ENCODE data around the gene INMT.

INMT gene

DNA sequence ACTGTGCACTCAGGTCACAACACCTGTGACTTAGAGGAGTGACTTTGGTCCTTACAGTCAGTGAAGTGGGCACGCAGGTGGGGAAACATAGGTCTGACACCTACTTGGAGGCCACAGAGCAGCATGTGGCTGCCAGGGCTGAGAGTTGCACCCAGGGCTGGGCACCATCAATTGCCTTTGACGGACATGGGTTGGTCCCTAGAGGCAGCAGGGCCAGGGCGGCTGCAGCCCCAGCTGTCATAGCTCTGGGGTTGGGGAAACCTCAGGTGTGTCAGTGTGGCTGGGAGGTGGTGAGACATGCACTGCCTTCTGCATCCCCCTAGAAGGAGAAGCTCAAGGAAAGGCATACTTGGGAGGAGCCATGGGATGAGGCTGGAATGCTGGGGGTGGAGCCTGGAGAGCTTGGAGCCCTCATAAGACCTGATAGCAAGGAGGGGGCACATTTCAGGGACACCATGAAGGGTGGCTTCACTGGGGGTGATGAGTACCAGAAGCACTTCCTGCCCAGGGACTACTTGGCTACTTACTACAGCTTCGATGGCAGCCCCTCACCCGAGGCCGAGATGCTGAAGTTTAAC lies at the start of gene INMT:
TSS of gene INMT (plus strand) at position 440 of the 578 bp plus-strand sequence. CDS start at position 456, 16 bp downstream.
- Histone ChIP-seq H3F3A (ENCODE audit: low read depth) (no peaks in the 10 kb centered on the region), H3K4me1 (ENCODE audit: insufficient read depth, low read length, poor library complexity, severe bottlenecking) (no peaks in the 10 kb centered on the region), H2AFZ (ENCODE audit: low read length) (no peak within 1 kb of the TSS), H4K20me1 (ENCODE audit: insufficient read depth, low read length, poor library complexity, severe bottlenecking) (no peaks in the 10 kb centered on the region), H3K9ac (ENCODE audit: low read depth, low read length, poor library complexity, severe bottlenecking) (no peak within 1 kb of the TSS), H3K36me3 (ENCODE audit: insufficient read depth, low read length) (no peaks in the 10 kb centered on the region), H3K4me2 (ENCODE audit: low read depth, low read length, poor library complexity, severe bottlenecking) (no peak within 1 kb of the TSS), H3K9me2 (replicated peaks; ENCODE audit: low read depth, low read length) (no peaks in the 10 kb centered on the region), H3K9me3 (ENCODE audit: insufficient read depth, low read depth, low read length) (no peaks in the 10 kb centered on the region), H3K79me2 (ENCODE audit: insufficient read depth, low read length) (no peaks in the 10 kb centered on the region), H3K27me3 (ENCODE audit: insufficient read depth, low read length, poor library complexity, severe bottlenecking) (no peaks in the 10 kb centered on the region), H3K4me3 (ENCODE audit: low read length, poor library complexity, severe bottlenecking) (no peak within 1 kb of the TSS)
- TF ChIP-seq CTCF (conservative IDR thresholded peaks at IDR 0.05; ENCODE audit: low read length) = no peak
- no peak for TF ChIP-seq EZH2phosphoT487 (IDR thresholded peaks at IDR 0.05; ENCODE audit: borderline replicate concordance)

DNA sequence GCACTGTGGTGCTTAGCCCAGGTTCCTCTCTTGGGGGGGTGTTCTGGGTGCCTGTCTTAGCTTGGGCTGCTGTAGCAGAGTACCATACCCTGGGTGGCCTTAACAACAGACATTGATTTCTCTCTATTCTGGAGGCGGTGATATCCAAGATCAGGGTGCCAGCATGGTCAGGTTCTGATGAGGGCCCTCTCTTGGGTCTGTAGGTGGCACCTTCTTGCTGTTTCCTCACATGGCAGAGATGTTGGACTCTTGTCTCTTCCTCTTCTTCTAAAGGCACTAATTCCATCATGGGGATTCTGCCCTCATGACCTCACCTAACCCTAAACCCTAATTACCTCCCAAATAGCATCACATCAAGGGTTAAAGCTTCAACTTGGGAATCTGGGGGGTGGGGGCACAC lies 49.7 kb upstream of the INMT start:
- Histone ChIP-seq H3K4me2 (ENCODE audit: low read depth, low read length, poor library complexity, severe bottlenecking) (no peak overlapping the region), H3K27me3 (ENCODE audit: insufficient read depth, low read length, poor library complexity, severe bottlenecking) (no peaks in the 10 kb centered on the region), H2AFZ (ENCODE audit: low read length) (peak overlapping the region; percentile 63; the same call in 1 of the 2 replicates), H3F3A (ENCODE audit: low read depth) (no peaks in the 10 kb centered on the region), H3K79me2 (ENCODE audit: insufficient read depth, low read length) (no peaks in the 10 kb centered on the region), H4K20me1 (ENCODE audit: insufficient read depth, low read length, poor library complexity, severe bottlenecking) (no peaks in the 10 kb centered on the region), H3K4me1 (ENCODE audit: insufficient read depth, low read length, poor library complexity, severe bottlenecking) (no peaks in the 10 kb centered on the region), H3K9me3 (ENCODE audit: insufficient read depth, low read depth, low read length) (no peaks in the 10 kb centered on the region), H3K36me3 (ENCODE audit: insufficient read depth, low read length) (no peaks in the 10 kb centered on the region), H3K4me3 (ENCODE audit: low read length, poor library complexity, severe bottlenecking) (no peak overlapping the region), H3K9ac (ENCODE audit: low read depth, low read length, poor library complexity, severe bottlenecking) (no peak overlapping the region), H3K9me2 (replicated peaks; ENCODE audit: low read depth, low read length) (no peaks in the 10 kb centered on the region)
- TF ChIP-seq EZH2phosphoT487 (IDR thresholded peaks at IDR 0.05; ENCODE audit: borderline replicate concordance) = no peak
- peak; percentile 73 for TF ChIP-seq CTCF (conservative IDR thresholded peaks at IDR 0.05; ENCODE audit: low read length)

DNA sequence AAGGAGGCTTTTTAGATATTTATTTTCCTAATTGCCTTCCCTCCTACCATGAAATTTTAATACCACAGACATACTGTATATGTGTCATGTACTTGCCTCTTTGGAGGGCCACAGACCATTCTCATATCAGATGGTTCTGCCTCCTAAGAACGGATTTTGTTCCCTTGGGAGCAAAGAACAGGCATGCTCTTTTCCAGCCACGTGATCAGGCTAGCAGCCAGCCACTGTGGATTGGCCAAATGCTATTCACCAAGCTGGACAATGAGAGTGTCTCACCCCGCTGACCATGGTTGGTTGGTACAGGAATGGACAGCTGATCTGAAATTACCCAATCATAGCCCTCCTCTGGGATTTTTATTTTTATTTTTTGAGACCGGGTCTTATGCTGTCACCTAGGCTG lies 48.2 kb upstream of the INMT start:
- Histone ChIP-seq H3K79me2 (ENCODE audit: insufficient read depth, low read length) (no peaks in the 10 kb centered on the region), H3K36me3 (ENCODE audit: insufficient read depth, low read length) (no peaks in the 10 kb centered on the region), H4K20me1 (ENCODE audit: insufficient read depth, low read length, poor library complexity, severe bottlenecking) (no peaks in the 10 kb centered on the region), H3K27me3 (ENCODE audit: insufficient read depth, low read length, poor library complexity, severe bottlenecking) (no peaks in the 10 kb centered on the region), H3K4me2 (ENCODE audit: low read depth, low read length, poor library complexity, severe bottlenecking) (no peak overlapping the region), H3K9ac (ENCODE audit: low read depth, low read length, poor library complexity, severe bottlenecking) (no peak overlapping the region), H3K9me2 (replicated peaks; ENCODE audit: low read depth, low read length) (no peaks in the 10 kb centered on the region), H3F3A (ENCODE audit: low read depth) (no peaks in the 10 kb centered on the region), H3K9me3 (ENCODE audit: insufficient read depth, low read depth, low read length) (no peaks in the 10 kb centered on the region), H3K4me1 (ENCODE audit: insufficient read depth, low read length, poor library complexity, severe bottlenecking) (no peaks in the 10 kb centered on the region), H3K4me3 (ENCODE audit: low read length, poor library complexity, severe bottlenecking) (no peak overlapping the region), H2AFZ (ENCODE audit: low read length) (no peak overlapping the region)
- TF ChIP-seq CTCF (conservative IDR thresholded peaks at IDR 0.05; ENCODE audit: low read length) (no peak), EZH2phosphoT487 (IDR thresholded peaks at IDR 0.05; ENCODE audit: borderline replicate concordance) (no peak)
